Fibroblast of upper back skin (primary cell): ENCODE data around the gene TRAF7.
"Not testable (repeated sequence)": the region's sequence is repeated elsewhere in the genome, so short reads cannot be mapped to it uniquely, and the experiment has no call there.

Experiments
- DNase-seq: peaks from one replicate; pipeline ENCODE4 v3.0.0-alpha.2; 2013

TRAF7 gene

GRCh38 chr16:2155091-2155950, at the start of gene TRAF7:
TSS of gene TRAF7 (plus strand) at chr16:2155782. CDS start at chr16:2163921, 8,139 bp downstream.
- peak; percentile 100 for DNase-seq

GRCh38 chr16:2106211-2106610, 49.4 kb upstream of the TRAF7 start:
- not testable (repeated sequence) for DNase-seq

GRCh38 chr16:2107121-2107790, 48.3 kb upstream of the TRAF7 start:
- DNase-seq = peak; percentile 56

GRCh38 chr16:2107791-2108125, 47.8 kb upstream of the TRAF7 start:
- not testable (repeated sequence) for DNase-seq

- DNase-seq = not testable (repeated sequence)
Measured at GRCh38 chr16:2108446-2109270, 46.9 kb upstream of the TRAF7 start.

- DNase-seq = not testable (repeated sequence)
Measured at GRCh38 chr16:2109271-2109580, 46.4 kb upstream of the TRAF7 start.

GRCh38 chr16:2109872-2110271, 45.7 kb upstream of the TRAF7 start:
- DNase-seq = not testable (repeated sequence)

GRCh38 chr16:2110332-2111008, 45.1 kb upstream of the TRAF7 start:
- not testable (repeated sequence) for DNase-seq

GRCh38 chr16:2111009-2111353, 44.6 kb upstream of the TRAF7 start:
- DNase-seq = not testable (repeated sequence)

- not testable (repeated sequence) for DNase-seq
Measured at GRCh38 chr16:2111412-2112335, 43.9 kb upstream of the TRAF7 start.

GRCh38 chr16:2112539-2113106, 43.0 kb upstream of the TRAF7 start:
- not testable (repeated sequence) for DNase-seq

- DNase-seq = not testable (repeated sequence)
Measured at GRCh38 chr16:2114225-2114624, 41.4 kb upstream of the TRAF7 start.

- DNase-seq = not testable (repeated sequence)
Measured at GRCh38 chr16:2114885-2115590, 40.5 kb upstream of the TRAF7 start.

- DNase-seq = no peak
Measured at GRCh38 chr16:2115591-2115973, 40.0 kb upstream of the TRAF7 start.

- not testable (repeated sequence) for DNase-seq
Measured at GRCh38 chr16:2116428-2116827, 39.2 kb upstream of the TRAF7 start.

- DNase-seq = not testable (repeated sequence)
Measured at GRCh38 chr16:2117341-2117740, 38.2 kb upstream of the TRAF7 start.

GRCh38 chr16:2117960-2118722, 37.4 kb upstream of the TRAF7 start:
- not testable (repeated sequence) for DNase-seq

- peak; percentile 55 for DNase-seq
Measured at GRCh38 chr16:2121325-2121724, 34.3 kb upstream of the TRAF7 start.

GRCh38 chr16:2121853-2122252, 33.7 kb upstream of the TRAF7 start:
- DNase-seq = no peak

- no peak for DNase-seq
Measured at GRCh38 chr16:2122429-2122828, 33.2 kb upstream of the TRAF7 start.
